Measurements from ENCODE around the gene CSNK1A1. TPM values are rescaled to one million over a fixed set of nuclear protein-coding genes. Genes with fewer than 3 reads are reported as not detected.
A peak's percentile ranks its signal among the peaks of the same experiment; 100 is the strongest.

The CSNK1A1 gene
- total RNA-seq, 1 donor from 2014 or later = 82.6 TPM

DNA sequence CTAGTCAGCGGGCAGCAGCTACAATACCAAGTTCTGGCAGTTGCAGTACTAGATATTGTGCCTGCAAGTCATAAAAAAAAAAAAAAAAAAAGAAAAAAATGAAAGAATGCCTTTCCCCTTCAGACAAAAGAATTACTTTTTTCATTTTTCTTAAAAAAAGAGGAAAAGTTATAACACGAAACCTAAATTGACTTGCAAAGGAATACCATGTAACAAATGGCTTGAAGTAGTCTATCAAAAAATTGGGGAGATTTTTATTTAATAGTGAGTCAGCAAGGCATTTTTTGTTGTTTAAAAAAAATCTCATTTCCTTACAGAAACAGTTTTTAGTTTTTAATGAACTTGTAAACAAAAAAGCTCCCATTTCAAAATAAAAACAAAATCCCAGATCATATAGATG, 55.6 kb downstream of the CSNK1A1 start:
- no peak for DNase-seq (ENCODE audit: low spot score)
- ATAC-seq = no peak

DNA sequence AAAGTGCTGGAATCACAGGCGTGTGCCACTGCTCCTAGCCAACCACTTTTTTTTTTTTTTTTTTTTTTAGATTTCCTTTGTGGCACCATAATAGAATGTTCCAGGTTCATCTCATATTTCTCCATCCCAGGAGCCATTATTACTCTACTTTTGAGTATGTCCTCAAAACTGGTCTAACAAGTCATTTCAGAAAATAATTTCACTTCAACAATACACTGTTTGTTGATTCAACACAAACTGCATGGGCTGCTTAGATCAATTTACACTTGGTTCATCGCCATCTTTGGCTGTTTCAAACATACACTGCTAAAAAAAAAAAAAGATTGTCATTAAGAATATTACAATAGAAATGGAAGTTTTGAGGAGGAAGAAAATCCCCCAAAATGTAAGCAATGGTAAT, 57.9 kb downstream of the CSNK1A1 start:
- ATAC-seq = no peak

GRCh38 chr5:149492781-149493180, 58.5 kb downstream of the CSNK1A1 start:
- ATAC-seq (no peak), DNase-seq (ENCODE audit: low spot score) (no peak)

More for the DNA sequence above, 57.9 kb downstream of the CSNK1A1 start:
- no peak for DNase-seq (ENCODE audit: low spot score)

- no peak for ATAC-seq
- no peak for DNase-seq (ENCODE audit: low spot score)
These were observed 60.4 kb downstream of the CSNK1A1 start for GRCh38 chr5:149490599-149491485.

DNA sequence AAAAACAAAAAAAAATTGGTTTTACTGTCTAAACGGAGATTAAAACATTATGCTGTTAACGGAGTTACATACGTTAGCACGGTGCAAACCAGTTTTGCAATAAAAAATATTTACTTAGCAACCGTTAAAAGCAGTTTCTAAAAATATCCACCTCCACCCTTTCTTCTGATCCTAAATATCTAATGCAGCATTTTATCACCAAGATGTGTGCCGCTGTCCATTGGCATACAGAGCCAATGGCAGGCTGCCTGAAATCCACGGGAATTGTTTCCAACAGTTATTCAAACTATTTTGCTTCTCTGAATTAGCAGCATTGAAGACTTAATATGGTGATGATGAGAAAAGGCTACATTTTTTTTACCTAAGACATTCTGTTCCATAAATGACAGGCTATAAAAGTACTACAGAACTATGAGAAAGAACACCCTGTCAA, 61.6 kb downstream of the CSNK1A1 start:
- DNase-seq (ENCODE audit: low spot score) = no peak

GRCh38 chr5:149488645-149489306, 62.5 kb downstream of the CSNK1A1 start:
- DNase-seq (ENCODE audit: low spot score) (no peak), ATAC-seq (no peak)

More for the DNA sequence above, 61.6 kb downstream of the CSNK1A1 start:
- peak; percentile 13 for ATAC-seq

DNA sequence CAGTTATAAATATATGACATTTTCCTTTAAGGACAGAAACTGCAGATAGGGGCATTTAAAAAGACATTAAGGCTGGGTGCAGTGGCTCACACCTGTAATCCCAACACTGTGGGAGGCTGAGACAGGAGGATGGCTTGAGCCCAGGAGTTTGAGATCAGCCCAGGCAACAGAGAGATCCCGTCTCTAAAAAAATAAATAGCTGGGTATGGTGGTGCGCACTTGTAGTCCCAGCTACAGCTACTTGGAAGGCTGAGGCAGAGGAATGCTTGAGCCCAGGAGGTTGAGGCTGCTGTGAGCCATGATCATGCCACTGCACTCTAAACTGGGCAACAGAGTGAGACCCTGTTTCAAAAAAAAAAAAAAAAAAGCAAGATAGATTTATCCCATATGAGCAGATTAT, 63.6 kb downstream of the CSNK1A1 start:
- ATAC-seq (no peak), DNase-seq (ENCODE audit: low spot score) (no peak)

DNA sequence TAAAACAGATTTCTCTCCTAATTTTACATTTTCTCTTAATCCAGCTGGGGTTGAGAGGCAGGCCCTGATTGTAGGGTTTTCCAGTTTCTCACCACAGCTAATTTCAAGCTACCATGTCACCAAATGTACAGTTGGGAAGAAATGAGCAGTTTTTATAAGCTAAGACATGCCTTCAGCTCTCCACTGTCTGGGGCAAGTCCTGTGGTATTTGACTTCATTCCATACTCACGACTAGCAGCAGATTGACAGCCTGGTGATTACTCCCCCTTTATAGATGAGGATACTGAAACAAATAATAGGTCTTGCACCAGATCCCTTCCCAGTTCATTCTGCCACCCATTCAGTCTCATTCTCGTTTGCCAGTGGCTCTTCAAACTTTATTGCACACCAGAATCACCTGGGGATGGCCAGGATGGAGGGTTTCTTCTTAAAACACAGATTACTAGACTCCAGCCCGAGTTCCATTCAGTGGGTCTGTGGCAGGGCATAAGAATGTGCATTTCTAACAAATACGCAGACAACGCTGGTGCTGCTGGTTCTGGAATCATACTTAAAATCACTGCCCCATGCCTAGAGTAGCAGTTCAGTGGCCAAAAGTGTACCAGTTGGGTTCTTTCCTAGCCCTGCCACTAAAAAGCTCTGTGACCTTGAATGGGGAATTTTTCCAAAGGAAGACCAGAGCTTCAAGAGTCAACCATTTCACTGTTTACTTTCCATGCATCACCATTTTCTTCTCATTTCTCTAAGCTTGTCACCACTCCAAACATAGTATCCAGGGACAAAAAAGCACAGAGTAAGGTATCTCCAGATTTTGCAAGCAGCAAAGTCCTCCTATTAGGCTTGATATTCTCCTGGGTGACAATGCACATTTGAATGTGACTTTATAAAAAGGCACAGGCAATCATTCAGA, 64.3 kb downstream of the CSNK1A1 start:
- no peak for DNase-seq (ENCODE audit: low spot score)
- no peak for ATAC-seq

- ATAC-seq (peak; percentile 54), DNase-seq (ENCODE audit: low spot score) (no peak)
These were observed 65.3 kb downstream of the CSNK1A1 start for GRCh38 chr5:149485655-149486615.

GRCh38 chr5:149481485-149481884, 69.8 kb downstream of the CSNK1A1 start:
- no peak for ATAC-seq

DNA sequence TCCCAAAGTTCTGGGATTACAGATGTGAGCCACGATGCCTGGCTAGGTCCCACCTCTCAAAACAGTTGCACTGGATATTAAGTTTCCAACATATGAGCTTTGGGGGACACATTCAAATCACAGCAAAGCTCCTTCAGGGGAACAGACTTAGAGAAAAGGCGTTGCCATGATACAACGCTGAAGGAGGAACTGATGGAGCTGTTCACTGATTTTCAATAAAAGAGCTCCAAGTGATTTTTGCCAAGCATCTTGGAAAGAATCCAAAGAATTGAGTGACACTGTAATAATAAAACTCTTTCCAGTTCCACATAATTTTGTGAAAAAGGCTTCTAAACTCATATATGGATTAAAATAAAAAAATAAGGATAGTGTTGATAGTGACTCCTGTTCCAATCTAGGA, 72.5 kb downstream of the CSNK1A1 start:
- no peak for ATAC-seq

More at GRCh38 chr5:149481485-149481884, 69.8 kb downstream of the CSNK1A1 start:
- no peak for DNase-seq (ENCODE audit: low spot score)

GRCh38 chr5:149475777-149476176, 75.5 kb downstream of the CSNK1A1 start:
- no peak for ATAC-seq
- DNase-seq (ENCODE audit: low spot score) = no peak

More for the DNA sequence above, 72.5 kb downstream of the CSNK1A1 start:
- no peak for DNase-seq (ENCODE audit: low spot score)

DNA sequence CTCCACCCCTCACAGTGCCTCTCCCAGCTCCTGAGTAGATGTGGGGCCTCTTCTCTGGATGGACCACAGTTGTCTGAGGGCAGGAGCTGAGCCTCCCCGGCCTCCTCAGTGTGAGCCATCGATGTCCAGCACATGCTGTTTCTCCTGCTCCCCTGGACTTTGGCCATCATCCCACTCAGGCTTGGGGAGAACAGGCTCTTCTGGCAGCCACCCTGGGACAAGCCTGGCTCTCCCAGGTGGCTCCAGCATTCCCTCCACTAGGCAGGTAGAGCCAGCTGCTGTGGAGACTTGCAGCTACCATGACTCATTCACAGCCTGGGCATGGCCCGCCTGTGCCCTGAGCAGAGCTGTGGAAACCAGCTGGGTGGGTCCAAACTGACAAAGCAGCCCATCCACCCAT, 77.0 kb downstream of the CSNK1A1 start:
- DNase-seq (ENCODE audit: low spot score) = no peak

DNA sequence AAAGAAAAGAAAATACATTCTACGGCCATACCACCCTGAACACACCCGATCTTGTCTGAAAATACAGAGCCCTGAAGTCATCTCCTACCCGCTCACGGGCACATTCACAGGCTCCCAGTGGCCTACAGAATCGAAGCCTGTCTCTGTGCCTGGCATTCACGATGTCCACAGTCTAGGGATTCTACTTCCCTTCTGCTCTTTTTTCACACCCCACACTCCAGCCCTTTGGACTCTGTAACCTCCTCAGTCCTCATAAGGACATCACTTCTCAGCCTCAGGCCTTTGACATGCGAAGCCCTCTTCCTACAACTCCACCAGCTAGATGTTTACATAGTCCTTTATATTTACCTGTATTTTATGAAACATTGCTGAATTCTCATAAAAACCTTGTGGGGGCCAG, 77.8 kb downstream of the CSNK1A1 start:
- ATAC-seq (no peak), DNase-seq (ENCODE audit: low spot score) (no peak)

More for the DNA sequence above, 77.0 kb downstream of the CSNK1A1 start:
- no peak for ATAC-seq

GRCh38 chr5:149472399-149472798, 78.8 kb downstream of the CSNK1A1 start:
- DNase-seq (ENCODE audit: low spot score) (no peak), ATAC-seq (no peak)

GRCh38 chr5:149471406-149472183, 79.6 kb downstream of the CSNK1A1 start:
- ATAC-seq = peak; percentile 76

GRCh38 chr5:149470942-149471341, 80.3 kb downstream of the CSNK1A1 start:
- no peak for DNase-seq (ENCODE audit: low spot score)
- ATAC-seq = no peak

More at GRCh38 chr5:149471406-149472183, 79.6 kb downstream of the CSNK1A1 start:
- DNase-seq (ENCODE audit: low spot score) = no peak

- ATAC-seq = no peak
- no peak for DNase-seq (ENCODE audit: low spot score)
These were observed 84.7 kb downstream of the CSNK1A1 start for GRCh38 chr5:149466457-149466972.
